Fibroblast of villous mesenchyme (primary cell): ENCODE data around the gene IL17B. TPM values are rescaled to one million over a fixed set of nuclear protein-coding genes. Genes with fewer than 3 reads are reported as not detected.

Experiments
- DNase-seq: peaks from one replicate; pipeline ENCODE4 v3.0.0-alpha.2; 2010; ENCODE audit warnings: low read depth
- H3K4me3 ChIP-seq: 2 replicates; pipeline ENCODE4 v1.5.1; 2011; ENCODE audit warnings: low read depth, mild to moderate bottlenecking, low read length
- CTCF ChIP-seq: IDR thresholded peaks from 2 replicates; pipeline ENCODE4 v1.5.1; 2012; ENCODE audit warnings: low read depth, mild to moderate bottlenecking, low read length; ENCODE audit not compliant: insufficient read depth
- total RNA-seq: library from RNA; depleted of rRNA; stranded (reverse); fragments of >200 nt; gene quantifications from 2 replicates; pipeline ENCODE4 v1.2.3, GENCODE V29; 2012

The IL17B gene
- total RNA-seq, 1 donor: not detected

- no peak for TF ChIP-seq CTCF
- H3K4me3 ChIP-seq: no peak overlapping the region
- no peak for DNase-seq
These were observed 11.0 kb downstream of the IL17B start for GRCh38 chr5:149367972-149368645.

- peak; percentile 93 for TF ChIP-seq CTCF
- H3K4me3 ChIP-seq: no peak overlapping the region
- peak; percentile 69 for DNase-seq
These were observed 11.7 kb downstream of the IL17B start for GRCh38 chr5:149367249-149367971.

DNA sequence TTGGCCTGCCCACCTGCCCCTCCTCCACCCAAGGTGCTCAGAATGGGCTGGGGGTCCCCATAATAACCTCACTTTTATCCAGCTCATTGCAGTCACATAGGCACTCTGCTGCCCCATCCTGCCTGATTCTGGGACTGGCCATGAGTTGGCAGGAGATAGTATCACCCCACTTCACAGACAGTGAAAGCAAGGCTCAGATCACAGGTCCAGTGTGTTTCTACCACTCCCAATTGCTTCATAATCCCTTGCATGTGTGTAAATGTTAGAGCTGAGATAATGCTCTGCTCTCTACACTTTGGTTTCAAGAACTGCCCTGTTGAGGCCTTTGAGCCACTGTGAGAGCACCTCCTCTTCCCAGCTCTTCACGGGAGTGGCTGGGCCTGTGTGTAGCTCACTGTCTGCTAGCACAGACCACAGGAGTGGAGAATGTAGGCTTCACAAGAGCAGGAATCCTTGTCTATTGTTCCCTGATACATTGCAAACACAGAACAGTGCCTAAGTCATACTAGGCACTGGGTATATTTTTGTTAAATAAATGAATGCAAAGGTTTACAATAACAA is 12.8 kb downstream of the IL17B start:
- H3K4me3 ChIP-seq: no peak overlapping the region
- no peak for TF ChIP-seq CTCF
- DNase-seq: no peak

DNA sequence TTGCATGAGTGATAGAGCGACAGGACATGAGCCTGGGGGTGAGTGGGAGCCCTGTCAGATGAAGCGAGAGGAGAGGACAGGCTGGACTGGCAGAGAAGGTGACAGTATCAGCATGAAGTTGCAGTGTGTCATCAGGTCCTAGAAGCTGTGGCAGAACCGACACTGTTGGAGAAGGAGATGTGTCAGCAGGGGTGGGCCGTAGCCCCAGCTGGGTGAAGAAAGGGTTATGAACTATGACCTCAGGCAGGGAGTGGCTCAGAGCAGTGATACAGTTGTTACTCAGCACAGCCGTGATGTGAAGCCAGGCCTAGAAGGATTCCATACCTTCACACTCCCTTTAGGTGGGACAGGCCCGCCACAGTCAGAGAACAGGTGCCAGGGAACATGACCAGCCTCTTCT is 13.7 kb downstream of the IL17B start:
- DNase-seq: no peak

GRCh38 chr5:149364719-149365118 is 14.4 kb downstream of the IL17B start:
- no peak overlapping the region for H3K4me3 ChIP-seq
- no peak for TF ChIP-seq CTCF
- no peak for DNase-seq

More for the DNA sequence above, 13.7 kb downstream of the IL17B start:
- TF ChIP-seq CTCF: no peak
- H3K4me3 ChIP-seq: no peak overlapping the region

DNA sequence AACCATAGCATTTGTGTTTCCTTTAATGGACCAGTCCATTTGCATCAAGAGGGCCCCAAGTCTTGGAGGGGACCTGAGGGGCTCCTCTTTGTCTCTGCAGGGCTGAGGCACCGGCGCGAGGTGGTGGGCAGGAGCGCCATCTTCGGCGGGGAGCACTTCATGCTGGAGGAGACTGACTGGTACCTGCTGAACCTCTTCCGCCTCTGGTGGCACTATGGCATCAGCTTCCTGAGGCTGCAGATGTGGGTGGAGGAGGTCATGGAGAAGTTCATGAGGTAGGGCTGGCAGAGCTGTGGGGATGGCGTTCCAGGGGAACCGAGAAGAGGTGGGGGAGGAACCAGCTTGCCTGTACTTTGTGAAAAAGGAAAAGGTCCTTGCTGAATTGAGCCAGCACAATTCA is 15.2 kb downstream of the IL17B start:
- no peak overlapping the region for H3K4me3 ChIP-seq
- no peak for TF ChIP-seq CTCF
- DNase-seq: no peak
